Stimulated activated naive CD8-positive, alpha-beta T cell treated with anti-CD3 and anti-CD28 coated beads, Interleukin-15, amount 100 ng/mL, for 72 hours (primary cell): ENCODE data around the gene MTMR12.
"Not testable (repeated sequence)": the region's sequence is repeated elsewhere in the genome, so short reads cannot be mapped to it uniquely, and the experiment has no call there.

ENCODE experiments used
- ATAC-seq: fragments of 150-1000 bp; cut with Tn5 transposase; 2 replicates; pipeline ENCODE4 v1.10.0; 2021; ENCODE audit warnings: mild to moderate bottlenecking, moderate library complexity
- DNase-seq, 2 donors: peaks; one replicate each; pipeline ENCODE4 v3.0.0; 2021 to 2022
- H3K27ac Mint-ChIP-seq, 2 donors: one replicate each; pipeline ENCODE4 v1.8.0; 2022; ENCODE audit warnings: mild to moderate bottlenecking in 2 of 2, mixed read lengths in 2 of 2, moderate library complexity in 2 of 2
- H3K27me3 Mint-ChIP-seq: one replicate; pipeline ENCODE4 v1.8.0; 2022; ENCODE audit warnings: mixed read lengths
- H3K4me1 Mint-ChIP-seq: one replicate; pipeline ENCODE4 v1.8.0; 2022; ENCODE audit warnings: mild to moderate bottlenecking, mixed read lengths
- H3K4me3 Mint-ChIP-seq, 2 donors: one replicate each; pipeline ENCODE4 v1.8.0; 2022; ENCODE audit warnings: mild to moderate bottlenecking in 2 of 2, mixed read lengths in 2 of 2, moderate library complexity in 1 of 2
- H3K9me3 Mint-ChIP-seq, 2 donors: one replicate each; pipeline ENCODE4 v1.8.0; 2022; ENCODE audit warnings: mixed read lengths in 2 of 2

The MTMR12 gene

DNA sequence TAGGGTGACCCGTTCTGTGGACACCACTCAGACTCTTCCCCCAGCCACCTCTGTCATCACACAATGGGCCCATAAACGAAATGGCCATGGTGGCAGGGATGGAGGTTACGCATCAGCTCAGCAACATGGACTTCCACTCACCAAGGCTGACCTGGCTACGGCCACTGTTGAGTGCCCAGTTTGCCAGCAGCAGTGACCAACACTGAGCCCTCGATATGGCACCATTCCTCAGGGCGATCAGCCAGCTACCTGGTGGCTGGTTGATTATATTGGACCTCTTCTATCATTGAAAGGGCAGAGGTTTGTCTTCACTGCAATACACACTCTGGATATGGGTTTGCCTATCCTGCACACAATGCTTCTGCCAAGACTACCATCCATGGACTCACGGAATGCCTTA, 21.1 kb downstream of the MTMR12 start:
- Mint-ChIP-seq H3K27me3 (no peaks in the 10 kb centered on the region), H3K4me1 (peaks cover 27% of the 10 kb centered on the region), H3K9me3 (no peaks in the 10 kb centered on the region), H3K27ac (peak overlapping the region in 1 of 2 donors; percentile 68), H3K4me3 (no peak overlapping the region)
- DNase-seq (no peak), ATAC-seq (no peak)

GRCh38 chr5:32290922-32291321, 21.8 kb downstream of the MTMR12 start:
- Mint-ChIP-seq H3K4me1 (peaks cover 27% of the 10 kb centered on the region), H3K4me3 (no peak overlapping the region)
- DNase-seq: no peak

GRCh38 chr5:32290501-32290900, 22.2 kb downstream of the MTMR12 start:
- H3K27ac Mint-ChIP-seq, H3K27me3 Mint-ChIP-seq, ATAC-seq, H3K4me3 Mint-ChIP-seq, DNase-seq, H3K9me3 Mint-ChIP-seq: not testable (repeated sequence)
- H3K4me1 Mint-ChIP-seq: peaks cover 30% of the 10 kb centered on the region

More at GRCh38 chr5:32290922-32291321, 21.8 kb downstream of the MTMR12 start:
- no peaks in the 10 kb centered on the region for H3K9me3 Mint-ChIP-seq
- ATAC-seq: no peak
- no peak overlapping the region for H3K27ac Mint-ChIP-seq
- H3K27me3 Mint-ChIP-seq: no peaks in the 10 kb centered on the region

GRCh38 chr5:32289986-32290385, 22.8 kb downstream of the MTMR12 start:
- not testable (repeated sequence) for H3K4me3 Mint-ChIP-seq, ATAC-seq, H3K9me3 Mint-ChIP-seq, DNase-seq, H3K27me3 Mint-ChIP-seq, H3K27ac Mint-ChIP-seq
- H3K4me1 Mint-ChIP-seq: peaks cover 32% of the 10 kb centered on the region

DNA sequence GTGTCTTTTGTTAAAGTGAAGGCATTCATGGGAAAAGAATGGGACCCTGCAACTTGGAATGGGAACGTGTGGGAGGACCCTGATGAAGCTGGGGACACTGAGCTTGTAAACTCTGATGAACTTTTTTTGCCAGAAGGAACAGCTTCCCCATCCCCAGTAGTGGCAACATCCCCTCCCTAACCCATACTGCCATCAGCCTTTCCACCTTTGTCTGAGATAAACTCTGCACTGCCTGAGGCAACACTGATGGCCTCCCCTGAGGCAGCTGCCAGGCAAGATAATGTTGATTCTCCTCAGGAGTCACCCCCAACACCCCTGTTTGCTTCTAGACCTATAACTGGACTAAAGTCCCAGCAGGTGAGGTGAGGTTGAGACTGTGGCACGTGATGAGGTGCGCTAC, 24.6 kb downstream of the MTMR12 start:
- not testable (repeated sequence) for H3K9me3 Mint-ChIP-seq, ATAC-seq, H3K4me3 Mint-ChIP-seq, DNase-seq, H3K27ac Mint-ChIP-seq, H3K27me3 Mint-ChIP-seq
- peaks cover 42% of the 10 kb centered on the region for H3K4me1 Mint-ChIP-seq

DNA sequence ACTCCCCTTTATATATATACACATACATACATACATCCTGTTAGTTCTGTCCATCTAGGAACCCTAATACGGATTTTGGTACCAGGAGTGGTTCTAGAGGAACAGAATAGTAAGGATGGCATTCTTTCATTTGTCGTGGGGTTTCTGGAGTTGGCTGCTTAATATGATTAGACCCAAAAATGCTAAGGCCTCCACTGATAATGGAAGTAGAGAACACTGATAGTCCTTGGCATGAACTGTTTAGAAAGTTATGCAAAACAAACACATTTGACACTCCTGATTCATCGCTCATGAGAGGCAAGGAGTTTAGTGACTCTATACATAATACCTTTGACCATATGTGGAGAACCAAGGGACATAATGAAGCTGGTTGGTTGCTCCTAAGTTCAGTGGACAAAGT, 25.2 kb downstream of the MTMR12 start:
- H3K9me3 Mint-ChIP-seq, H3K27ac Mint-ChIP-seq, DNase-seq, ATAC-seq, H3K4me3 Mint-ChIP-seq, H3K27me3 Mint-ChIP-seq: not testable (repeated sequence)
- peaks cover 48% of the 10 kb centered on the region for H3K4me1 Mint-ChIP-seq

- Mint-ChIP-seq H3K4me1 (peaks cover 52% of the 10 kb centered on the region), H3K27ac (no peak overlapping the region), H3K4me3 (no peak overlapping the region), H3K27me3 (no peaks in the 10 kb centered on the region), H3K9me3 (no peaks in the 10 kb centered on the region)
- ATAC-seq: no peak
- no peak for DNase-seq
These were observed 27.1 kb downstream of the MTMR12 start for GRCh38 chr5:32285510-32286138.

GRCh38 chr5:32283539-32284377, 29.0 kb downstream of the MTMR12 start:
- peaks cover 63% of the 10 kb centered on the region for H3K4me1 Mint-ChIP-seq
- DNase-seq: peak; percentile 20 to 33
- H3K9me3 Mint-ChIP-seq: no peaks in the 10 kb centered on the region
- H3K4me3 Mint-ChIP-seq: peak overlapping the region in 1 of 2 donors; percentile 6
- H3K27ac Mint-ChIP-seq: no peak overlapping the region
- H3K27me3 Mint-ChIP-seq: no peaks in the 10 kb centered on the region
- ATAC-seq: peak; percentile 92

DNA sequence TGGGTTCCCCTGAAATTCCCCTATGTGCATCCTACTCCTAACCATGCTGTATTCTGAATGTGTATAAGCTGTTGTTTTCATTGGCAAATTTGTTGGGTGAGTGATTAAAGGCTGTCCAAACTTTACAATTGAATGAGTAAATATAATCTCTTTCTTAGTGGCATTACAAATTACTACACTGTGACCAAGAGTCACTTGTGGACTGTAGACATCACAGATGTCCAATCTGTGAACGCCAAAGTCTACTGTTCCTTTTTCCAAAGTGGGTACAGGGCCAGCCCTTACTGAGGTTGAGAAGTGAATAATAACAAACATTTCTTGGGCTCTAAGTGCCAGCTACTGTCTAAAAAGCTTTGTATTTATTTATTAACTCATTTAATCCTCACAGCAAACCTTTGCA, 29.7 kb downstream of the MTMR12 start:
- no peak for DNase-seq
- H3K27me3 Mint-ChIP-seq: no peaks in the 10 kb centered on the region
- H3K4me1 Mint-ChIP-seq: peaks cover 63% of the 10 kb centered on the region
- no peak overlapping the region for H3K4me3 Mint-ChIP-seq
- no peak overlapping the region for H3K27ac Mint-ChIP-seq
- H3K9me3 Mint-ChIP-seq: no peaks in the 10 kb centered on the region
- ATAC-seq: no peak

GRCh38 chr5:32282633-32283032, 30.1 kb downstream of the MTMR12 start:
- no peak overlapping the region for H3K4me3 Mint-ChIP-seq
- peaks cover 63% of the 10 kb centered on the region for H3K4me1 Mint-ChIP-seq
- DNase-seq: no peak
- H3K27ac Mint-ChIP-seq: peak overlapping the region in 1 of 2 donors; percentile 45
- no peaks in the 10 kb centered on the region for H3K9me3 Mint-ChIP-seq
- no peak for ATAC-seq
- no peaks in the 10 kb centered on the region for H3K27me3 Mint-ChIP-seq

- H3K9me3 Mint-ChIP-seq, H3K4me3 Mint-ChIP-seq, ATAC-seq, DNase-seq, H3K27me3 Mint-ChIP-seq: not testable (repeated sequence)
- H3K4me1 Mint-ChIP-seq: peaks cover 73% of the 10 kb centered on the region
- H3K27ac Mint-ChIP-seq: peak overlapping the region in 1 of 2 donors; percentile 62
These were observed 31.2 kb downstream of the MTMR12 start for GRCh38 chr5:32281378-32282133.

GRCh38 chr5:32280656-32281081, 32.1 kb downstream of the MTMR12 start:
- ATAC-seq (peak; percentile 85), DNase-seq (peak in 1 of 2 donors; percentile 29)
- Mint-ChIP-seq H3K9me3 (no peaks in the 10 kb centered on the region), H3K4me1 (peaks cover 80% of the 10 kb centered on the region), H3K4me3 (peak overlapping the region; percentile 29 to 54), H3K27ac (peak overlapping the region; percentile 62 to 86), H3K27me3 (no peaks in the 10 kb centered on the region)

DNA sequence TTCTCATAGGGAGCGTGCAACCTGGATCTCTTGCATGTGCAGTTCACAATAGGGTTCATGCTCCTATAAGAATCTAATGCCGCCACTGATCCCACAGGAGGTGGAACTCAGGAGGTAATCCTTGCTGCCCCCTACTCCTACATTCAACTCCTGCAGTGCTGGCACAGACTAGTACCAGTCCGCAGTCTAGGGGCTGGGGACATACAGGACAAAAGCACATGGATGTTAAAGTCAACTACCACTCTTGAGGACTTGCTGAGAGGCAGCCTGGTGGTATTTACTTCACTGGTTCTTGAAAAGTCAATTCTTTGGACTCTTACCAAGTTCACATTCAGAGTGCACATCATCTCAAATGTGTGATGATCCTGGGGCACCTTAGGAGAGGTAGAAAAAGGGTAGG, 33.0 kb downstream of the MTMR12 start:
- no peak overlapping the region for H3K4me3 Mint-ChIP-seq
- DNase-seq: no peak

DNA sequence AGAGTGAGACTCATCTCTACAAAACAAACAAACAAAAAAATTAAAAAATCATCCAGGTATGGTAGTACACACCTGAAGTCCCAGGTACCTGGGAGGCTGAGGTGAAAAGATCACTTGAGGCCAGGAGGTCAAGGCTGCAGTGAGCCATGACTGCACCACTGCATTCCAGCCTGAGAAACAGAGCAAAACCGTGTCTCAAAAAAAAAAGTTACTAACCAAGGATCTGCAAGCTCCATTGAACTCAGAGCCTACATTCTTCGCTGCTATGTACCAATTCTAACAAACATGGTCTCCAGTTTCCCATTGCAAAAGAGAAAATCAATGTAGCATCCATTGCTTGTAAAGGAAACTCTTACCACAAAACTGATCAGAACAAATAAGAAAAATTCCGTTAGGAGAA, 33.5 kb downstream of the MTMR12 start:
- Mint-ChIP-seq H3K27me3 (no peaks in the 10 kb centered on the region), H3K27ac (no peak overlapping the region), H3K9me3 (no peaks in the 10 kb centered on the region), H3K4me1 (peaks cover 81% of the 10 kb centered on the region), H3K4me3 (no peak overlapping the region)
- DNase-seq (no peak), ATAC-seq (no peak)

More for the DNA sequence above, 33.0 kb downstream of the MTMR12 start:
- peak overlapping the region in 1 of 2 donors; percentile 40 for H3K27ac Mint-ChIP-seq
- H3K27me3 Mint-ChIP-seq: no peaks in the 10 kb centered on the region
- no peak for ATAC-seq
- no peaks in the 10 kb centered on the region for H3K9me3 Mint-ChIP-seq
- H3K4me1 Mint-ChIP-seq: peaks cover 81% of the 10 kb centered on the region

GRCh38 chr5:32278406-32278805, 34.3 kb downstream of the MTMR12 start:
- no peaks in the 10 kb centered on the region for H3K9me3 Mint-ChIP-seq
- peak overlapping the region in 1 of 2 donors; percentile 81 for H3K27ac Mint-ChIP-seq
- H3K27me3 Mint-ChIP-seq: no peaks in the 10 kb centered on the region
- ATAC-seq (peak; percentile 39), DNase-seq (no peak)
- peaks cover 74% of the 10 kb centered on the region for H3K4me1 Mint-ChIP-seq
- H3K4me3 Mint-ChIP-seq: no peak overlapping the region
